ENCODE data around the gene RRP36.
"Not testable (repeated sequence)": the region's sequence is repeated elsewhere in the genome, so short reads cannot be mapped to it uniquely, and the experiment has no call there.

RRP36 gene

GRCh38 chr6:43021270-43022047 lies at the start of gene RRP36:
TSS of gene RRP36 (plus strand) at chr6:43021623. CDS start at chr6:43021655, 32 bp downstream.
- peak; percentile 47 for DNase-seq (ENCODE audit: low read depth, low spot score)

- DNase-seq (ENCODE audit: low read depth, low spot score): no peak
Measured at GRCh38 chr6:42971746-42972327, 49.6 kb upstream of the RRP36 start.

GRCh38 chr6:42973926-42974325 lies 47.5 kb upstream of the RRP36 start:
- no peak for DNase-seq (ENCODE audit: low read depth, low spot score)

GRCh38 chr6:42974919-42975505 lies 46.4 kb upstream of the RRP36 start:
- no peak for DNase-seq (ENCODE audit: low read depth, low spot score)

- DNase-seq (ENCODE audit: low read depth, low spot score): no peak
Measured at GRCh38 chr6:42978487-42978838, 43.0 kb upstream of the RRP36 start.

GRCh38 chr6:42978839-42979522 lies 42.4 kb upstream of the RRP36 start, which contains the start of gene PEX6:
TSS of gene PEX6 (minus strand) at chr6:42979181. CDS start at chr6:42979150, 31 bp downstream.
- DNase-seq (ENCODE audit: low read depth, low spot score): peak; percentile 77

- DNase-seq (ENCODE audit: low read depth, low spot score): no peak
Measured at GRCh38 chr6:42979523-42980177, 41.8 kb upstream of the RRP36 start.

- no peak for DNase-seq (ENCODE audit: low read depth, low spot score)
Measured at GRCh38 chr6:42981836-42982235, 39.6 kb upstream of the RRP36 start.

- DNase-seq (ENCODE audit: low read depth, low spot score): peak; percentile 96
Measured at GRCh38 chr6:42984001-42984923, 37.2 kb upstream of the RRP36 start, which contains the start of gene PPP2R5D. TSS of gene PPP2R5D (plus strand) at chr6:42984570. CDS start at chr6:42984678, 108 bp downstream.

GRCh38 chr6:42984924-42985475 lies 36.4 kb upstream of the RRP36 start:
- no peak for DNase-seq (ENCODE audit: low read depth, low spot score)

- DNase-seq (ENCODE audit: low read depth, low spot score): no peak
Measured at GRCh38 chr6:42987533-42988451, 33.6 kb upstream of the RRP36 start.

GRCh38 chr6:42988486-42989020 lies 32.9 kb upstream of the RRP36 start:
- DNase-seq (ENCODE audit: low read depth, low spot score): no peak

GRCh38 chr6:42989923-42990322 lies 31.5 kb upstream of the RRP36 start:
- DNase-seq (ENCODE audit: low read depth, low spot score): no peak

GRCh38 chr6:42993445-42993844 lies 28.0 kb upstream of the RRP36 start:
- DNase-seq (ENCODE audit: low read depth, low spot score): no peak

GRCh38 chr6:42996513-42996912 lies 24.9 kb upstream of the RRP36 start:
- DNase-seq (ENCODE audit: low read depth, low spot score): no peak

GRCh38 chr6:42998205-42998604 lies 23.2 kb upstream of the RRP36 start:
- not testable (repeated sequence) for DNase-seq (ENCODE audit: low read depth, low spot score)

- no peak for DNase-seq (ENCODE audit: low read depth, low spot score)
Measured at GRCh38 chr6:43001843-43002242, 19.6 kb upstream of the RRP36 start.

- no peak for DNase-seq (ENCODE audit: low read depth, low spot score)
Measured at GRCh38 chr6:43005844-43006243, 15.6 kb upstream of the RRP36 start.

- DNase-seq (ENCODE audit: low read depth, low spot score): no peak
Measured at GRCh38 chr6:43006251-43006650, 15.2 kb upstream of the RRP36 start.
